HCT116 (cell line): Measurements from ENCODE around the gene BLNK. TPM values are rescaled to one million over a fixed set of nuclear protein-coding genes. Genes with fewer than 3 reads are reported as not detected.

Experiments
- total RNA-seq: library from RNA; stranded (reverse); gene quantifications from one replicate; pipeline ENCODE4 v1.2.1, GENCODE V29; 2021; ENCODE audit not compliant: unreplicated experiment
- TF ChIP-seq, protein P1 (sequence below): IDR thresholded peaks from 2 replicates; pipeline ENCODE4 v1.6.1; 2012; ENCODE audit warnings: low read depth

BLNK gene
- total RNA-seq, 1 experiment from 2014 or later, result 0.59 TPM

DNA sequence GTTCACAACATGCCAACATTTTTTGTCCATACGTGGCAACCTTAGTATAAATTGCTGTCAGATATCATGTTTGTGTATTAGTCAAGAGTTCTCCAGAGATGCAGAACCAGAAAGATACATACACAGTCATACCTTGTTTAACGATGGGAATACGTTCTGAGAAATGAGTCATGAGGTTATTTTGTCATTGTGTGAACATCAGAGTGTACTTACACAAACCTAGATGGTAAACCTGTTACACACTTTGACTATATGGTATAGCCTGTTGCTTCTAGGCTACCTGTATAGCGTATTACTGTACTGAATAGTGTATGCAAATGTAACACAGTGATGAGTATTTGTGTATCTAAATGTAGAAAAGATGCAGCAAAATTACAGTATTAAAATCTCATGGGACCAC, 118.9 kb downstream of the BLNK start (continued):
- TF ChIP-seq, protein P1, sequence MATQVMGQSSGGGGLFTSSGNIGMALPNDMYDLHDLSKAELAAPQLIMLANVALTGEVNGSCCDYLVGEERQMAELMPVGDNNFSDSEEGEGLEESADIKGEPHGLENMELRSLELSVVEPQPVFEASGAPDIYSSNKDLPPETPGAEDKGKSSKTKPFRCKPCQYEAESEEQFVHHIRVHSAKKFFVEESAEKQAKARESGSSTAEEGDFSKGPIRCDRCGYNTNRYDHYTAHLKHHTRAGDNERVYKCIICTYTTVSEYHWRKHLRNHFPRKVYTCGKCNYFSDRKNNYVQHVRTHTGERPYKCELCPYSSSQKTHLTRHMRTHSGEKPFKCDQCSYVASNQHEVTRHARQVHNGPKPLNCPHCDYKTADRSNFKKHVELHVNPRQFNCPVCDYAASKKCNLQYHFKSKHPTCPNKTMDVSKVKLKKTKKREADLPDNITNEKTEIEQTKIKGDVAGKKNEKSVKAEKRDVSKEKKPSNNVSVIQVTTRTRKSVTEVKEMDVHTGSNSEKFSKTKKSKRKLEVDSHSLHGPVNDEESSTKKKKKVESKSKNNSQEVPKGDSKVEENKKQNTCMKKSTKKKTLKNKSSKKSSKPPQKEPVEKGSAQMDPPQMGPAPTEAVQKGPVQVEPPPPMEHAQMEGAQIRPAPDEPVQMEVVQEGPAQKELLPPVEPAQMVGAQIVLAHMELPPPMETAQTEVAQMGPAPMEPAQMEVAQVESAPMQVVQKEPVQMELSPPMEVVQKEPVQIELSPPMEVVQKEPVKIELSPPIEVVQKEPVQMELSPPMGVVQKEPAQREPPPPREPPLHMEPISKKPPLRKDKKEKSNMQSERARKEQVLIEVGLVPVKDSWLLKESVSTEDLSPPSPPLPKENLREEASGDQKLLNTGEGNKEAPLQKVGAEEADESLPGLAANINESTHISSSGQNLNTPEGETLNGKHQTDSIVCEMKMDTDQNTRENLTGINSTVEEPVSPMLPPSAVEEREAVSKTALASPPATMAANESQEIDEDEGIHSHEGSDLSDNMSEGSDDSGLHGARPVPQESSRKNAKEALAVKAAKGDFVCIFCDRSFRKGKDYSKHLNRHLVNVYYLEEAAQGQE, result no peak

Other genes starting within 250 kb of the BLNK start
- gene CCNJ, start 228.0 kb downstream of the BLNK start, total RNA-seq, result 12.2 TPM
- gene ZNF518A, start 141.3 kb downstream of the BLNK start, total RNA-seq, result 36.7 TPM
- not detected for gene DNTT, start 32.9 kb upstream of the BLNK start, total RNA-seq
- not detected for gene OPALIN, start 87.4 kb upstream of the BLNK start, total RNA-seq
- 1.3 TPM for gene TLL2, start 242.4 kb upstream of the BLNK start, total RNA-seq